Breast epithelium (tissue), 4 donors: Measurements from ENCODE around the gene SLC35F3. TPM values are rescaled to one million over a fixed set of nuclear protein-coding genes. Genes with fewer than 3 reads are reported as not detected.

ENCODE experiments used
- DNase-seq, 2 donors: peaks; one replicate each; pipeline ENCODE4 v3.0.0-alpha.2; 2019; ENCODE audit warnings: low spot score in 2 of 2
- H3K27ac ChIP-seq, 2 donors: fragments of 200-600 bp; sonication (generic) in 1 of 2; one replicate each; pipeline ENCODE4 v1.5.1; 2016 to 2019; ENCODE audit warnings: mild to moderate bottlenecking in 1 of 2
- H3K27me3 ChIP-seq, 2 donors: fragments of 200-600 bp; sonication (generic) in 1 of 2; one replicate each; pipeline versions ENCODE4 v1.5.1 to v1.6.0; 2017 to 2019; ENCODE audit warnings: control low read depth in 1 of 2, mild to moderate bottlenecking in 1 of 2
- H3K36me3 ChIP-seq: fragments of 200-600 bp; one replicate; pipeline ENCODE4 v1.5.1; 2019
- H3K4me1 ChIP-seq, 2 donors: fragments of 200-600 bp; sonication (generic); one replicate each; pipeline ENCODE4 v1.5.1; 2016 to 2019; ENCODE audit warnings: control low read depth in 1 of 2
- H3K4me3 ChIP-seq, 3 donors: fragments of 200-600 bp; sonication (generic); 1 replicate in 2 of 3; 2 replicates in 1 of 3; pipeline ENCODE4 v1.5.1; 2016 to 2019; ENCODE audit warnings: mild to moderate bottlenecking in 3 of 3, moderate library complexity in 2 of 3
- H3K9me3 ChIP-seq, 2 donors: fragments of 200-600 bp; sonication (generic) in 1 of 2; one replicate each; pipeline ENCODE4 v1.5.1; 2016 to 2019; ENCODE audit warnings: control low read depth in 1 of 2
- POLR2A ChIP-seq: fragments of 450-650 bp; IDR thresholded peaks from one replicate; pipeline ENCODE4 v1.6.1; 2016; ENCODE audit warnings: antibody characterized with exemption, mild to moderate bottlenecking, moderate library complexity
- POLR2AphosphoS5 ChIP-seq, 3 donors: sonication (generic); formaldehyde crosslinking; IDR thresholded peaks; one replicate each; pipeline ENCODE4 v1.6.1; 2017; ENCODE audit warnings: antibody characterized with exemption in 3 of 3
- intact Hi-C: fragments of 100-400 bp; cut with DNase I; formaldehyde crosslinking; loops from one replicate; pipeline ENCODE4 v1.15.1; 2023; ENCODE audit warnings: low total_unique reads
- total RNA-seq, 3 donors: library from RNA; depleted of rRNA; stranded (reverse); fragments of >200 nt; gene quantifications; one replicate each; pipeline ENCODE4 v1.1.0, GENCODE V29; 2016
- TF ChIP-seq, protein P1 (sequence below), 3 donors: fragments of 450-650 bp; IDR thresholded peaks; one replicate each; pipeline ENCODE4 v1.5.1; 2016 to 2017; ENCODE audit warnings: antibody characterized with exemption in 3 of 3, mild to moderate bottlenecking in 3 of 3, moderate library complexity in 3 of 3

Gene SLC35F3
- total RNA-seq, 3 donors from 2014 or later: 8.8 to 13.0 TPM; not detected in 1

DNA sequence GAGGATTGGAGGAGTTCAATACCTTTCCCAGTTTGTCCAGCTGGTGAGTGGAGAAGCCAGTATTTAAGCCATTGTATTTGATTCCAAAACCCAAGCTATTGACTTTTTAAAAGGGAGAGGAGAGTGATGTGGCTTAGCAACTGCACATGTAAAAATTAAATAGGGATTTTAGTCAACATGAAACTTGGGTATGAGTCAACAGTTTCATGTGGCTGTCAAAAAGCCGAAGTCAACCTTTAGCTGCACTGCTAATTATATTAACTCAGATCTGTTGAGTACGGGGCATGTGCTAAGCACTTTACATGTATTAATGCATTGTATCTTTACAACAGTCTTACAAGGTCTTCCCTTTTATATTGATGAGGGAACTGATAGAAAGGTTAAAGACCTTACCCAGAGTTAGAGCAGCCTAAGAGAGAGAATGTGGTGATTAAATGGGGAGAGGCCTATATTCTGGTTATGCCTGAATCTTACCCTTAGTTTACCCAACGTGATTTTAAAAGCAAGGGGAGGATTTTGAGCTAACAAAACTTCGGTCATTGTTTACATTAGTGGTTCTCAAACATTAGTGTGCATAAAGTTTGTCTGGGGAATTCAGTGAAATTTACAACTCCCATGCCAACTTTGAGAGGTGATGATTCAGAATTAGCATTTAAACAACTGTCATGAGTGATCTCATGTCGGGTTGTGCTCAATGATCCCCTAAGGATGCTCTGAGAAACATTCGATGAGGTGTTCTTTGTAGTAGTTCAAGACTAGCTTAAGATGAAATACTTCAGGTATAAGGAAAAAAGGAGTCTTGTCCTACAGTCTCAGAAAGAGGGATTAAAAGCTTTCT, 6.9 kb upstream of the SLC35F3 start:
- TF ChIP-seq, protein P1, sequence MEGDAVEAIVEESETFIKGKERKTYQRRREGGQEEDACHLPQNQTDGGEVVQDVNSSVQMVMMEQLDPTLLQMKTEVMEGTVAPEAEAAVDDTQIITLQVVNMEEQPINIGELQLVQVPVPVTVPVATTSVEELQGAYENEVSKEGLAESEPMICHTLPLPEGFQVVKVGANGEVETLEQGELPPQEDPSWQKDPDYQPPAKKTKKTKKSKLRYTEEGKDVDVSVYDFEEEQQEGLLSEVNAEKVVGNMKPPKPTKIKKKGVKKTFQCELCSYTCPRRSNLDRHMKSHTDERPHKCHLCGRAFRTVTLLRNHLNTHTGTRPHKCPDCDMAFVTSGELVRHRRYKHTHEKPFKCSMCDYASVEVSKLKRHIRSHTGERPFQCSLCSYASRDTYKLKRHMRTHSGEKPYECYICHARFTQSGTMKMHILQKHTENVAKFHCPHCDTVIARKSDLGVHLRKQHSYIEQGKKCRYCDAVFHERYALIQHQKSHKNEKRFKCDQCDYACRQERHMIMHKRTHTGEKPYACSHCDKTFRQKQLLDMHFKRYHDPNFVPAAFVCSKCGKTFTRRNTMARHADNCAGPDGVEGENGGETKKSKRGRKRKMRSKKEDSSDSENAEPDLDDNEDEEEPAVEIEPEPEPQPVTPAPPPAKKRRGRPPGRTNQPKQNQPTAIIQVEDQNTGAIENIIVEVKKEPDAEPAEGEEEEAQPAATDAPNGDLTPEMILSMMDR (IDR thresholded peaks at IDR 0.05): no peak
- no peak for TF ChIP-seq POLR2A
- no peak for TF ChIP-seq POLR2AphosphoS5 (IDR thresholded peaks at IDR 0.05)
- no peaks in the 10 kb centered on the region for H3K27me3 ChIP-seq
- H3K9me3 ChIP-seq: no peaks in the 10 kb centered on the region
- no peaks in the 10 kb centered on the region for H3K36me3 ChIP-seq
- H3K4me3 ChIP-seq: no peak overlapping the region
- intact Hi-C loops: no loop called here
- no peaks in the 10 kb centered on the region for H3K4me1 ChIP-seq
- DNase-seq: no peak
- H3K27ac ChIP-seq: no peak overlapping the region

DNA sequence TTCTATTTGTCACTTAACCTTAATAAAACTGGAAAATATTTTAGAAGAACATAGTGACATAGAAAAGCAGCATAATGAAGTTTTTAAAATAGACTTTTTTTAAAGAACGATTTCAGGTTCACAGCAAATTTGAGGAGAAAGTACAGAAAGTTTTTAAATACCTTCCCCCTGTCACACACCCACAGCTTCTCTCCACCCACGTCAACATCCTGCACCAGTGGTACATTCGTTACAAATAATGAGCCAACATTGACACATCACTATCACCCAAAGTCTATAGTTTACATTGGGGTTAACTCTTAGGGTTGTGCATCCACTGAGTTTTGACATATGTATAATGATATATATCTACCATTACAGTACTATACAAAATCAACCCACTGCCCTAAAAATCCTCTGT, 3.0 kb upstream of the SLC35F3 start:
- intact Hi-C loops: no loop called here
- Histone ChIP-seq H3K4me1 (no peaks in the 10 kb centered on the region), H3K4me3 (no peak overlapping the region), H3K36me3 (no peaks in the 10 kb centered on the region), H3K9me3 (no peaks in the 10 kb centered on the region), H3K27ac (no peak overlapping the region), H3K27me3 (peaks cover 5 to 14% of the 10 kb centered on the region in 2 donors)
- TF ChIP-seq, protein P1 (IDR thresholded peaks at IDR 0.05): no peak
- no peak for TF ChIP-seq POLR2AphosphoS5 (IDR thresholded peaks at IDR 0.05)
- TF ChIP-seq POLR2A: no peak
- no peak for DNase-seq

DNA sequence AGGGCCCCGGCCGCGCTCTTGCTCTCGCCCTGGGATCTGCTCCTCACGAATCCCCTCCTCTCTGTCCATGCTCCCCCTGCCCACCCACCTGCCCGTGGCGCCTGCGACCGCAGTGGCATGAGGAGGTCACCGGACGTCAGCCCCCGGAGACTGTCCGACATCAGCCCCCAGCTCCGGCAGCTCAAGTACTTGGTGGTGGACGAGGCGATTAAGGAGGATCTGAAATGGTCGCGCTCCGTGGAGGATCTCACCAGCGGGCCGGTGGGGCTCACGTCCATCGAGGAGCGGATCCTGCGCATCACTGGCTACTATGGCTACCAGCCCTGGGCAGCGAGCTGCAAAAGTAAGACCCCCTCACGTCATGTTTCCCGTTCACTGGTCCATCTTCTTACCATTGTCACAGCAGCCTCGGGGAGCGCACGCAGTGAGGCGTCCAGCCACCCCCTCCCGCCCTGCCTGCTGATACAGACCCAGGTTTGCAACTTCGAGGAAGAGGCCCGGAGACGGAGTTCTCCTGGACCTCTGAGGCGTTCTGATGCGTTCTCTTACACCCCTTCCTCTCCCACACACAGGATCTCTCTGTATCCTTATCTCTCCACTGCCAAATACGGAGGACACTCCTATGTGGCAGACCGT, 1.1 kb downstream of the SLC35F3 start:
- TF ChIP-seq, protein P1 (IDR thresholded peaks at IDR 0.05): no peak
- intact Hi-C loops: loop anchor here (5.0 kb wide), 1 partner anchor 1153 kb away; no protein-coding TSS in a partner anchor

DNA sequence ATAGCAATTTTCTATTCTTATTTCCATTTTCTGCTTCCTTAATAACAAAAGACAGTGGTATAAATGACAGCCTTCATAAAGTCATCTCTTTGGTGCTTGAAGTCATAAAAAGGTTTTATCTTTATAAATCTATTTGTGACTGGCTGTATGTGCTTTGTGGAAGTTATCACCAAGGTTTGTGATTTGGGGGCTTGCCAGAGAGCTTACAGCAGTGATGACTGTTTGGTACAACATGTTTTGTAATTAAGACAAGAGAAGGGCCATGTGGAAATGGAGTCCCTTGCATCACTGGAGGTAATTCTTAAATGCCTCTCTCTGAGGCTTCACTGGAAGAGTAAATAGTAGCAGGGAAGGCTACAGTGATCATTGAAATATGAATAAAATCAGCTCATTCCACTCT, 2.7 kb downstream of the SLC35F3 start:
- peaks cover 5 to 14% of the 10 kb centered on the region in 2 donors for H3K27me3 ChIP-seq
- no peak overlapping the region for H3K4me3 ChIP-seq
- DNase-seq: no peak
- H3K4me1 ChIP-seq: no peaks in the 10 kb centered on the region
- intact Hi-C loops: loop anchor here (5.0 kb wide), 1 partner anchor 1155 kb away; no protein-coding TSS in a partner anchor
- TF ChIP-seq POLR2AphosphoS5 (IDR thresholded peaks at IDR 0.05): no peak
- TF ChIP-seq, protein P1 (IDR thresholded peaks at IDR 0.05): no peak
- TF ChIP-seq POLR2A: no peak
- H3K9me3 ChIP-seq: no peaks in the 10 kb centered on the region
- H3K36me3 ChIP-seq: no peaks in the 10 kb centered on the region
- H3K27ac ChIP-seq: no peak overlapping the region

More for the DNA sequence above, 1.1 kb downstream of the SLC35F3 start:
- H3K27me3 ChIP-seq: peaks cover 5 to 14% of the 10 kb centered on the region in 2 donors
- DNase-seq: no peak
- no peaks in the 10 kb centered on the region for H3K36me3 ChIP-seq
- H3K9me3 ChIP-seq: no peaks in the 10 kb centered on the region
- no peaks in the 10 kb centered on the region for H3K4me1 ChIP-seq
- H3K27ac ChIP-seq: no peak overlapping the region
- peak overlapping the region in 2 of 3 donors; percentile 49 to 65 for H3K4me3 ChIP-seq

DNA sequence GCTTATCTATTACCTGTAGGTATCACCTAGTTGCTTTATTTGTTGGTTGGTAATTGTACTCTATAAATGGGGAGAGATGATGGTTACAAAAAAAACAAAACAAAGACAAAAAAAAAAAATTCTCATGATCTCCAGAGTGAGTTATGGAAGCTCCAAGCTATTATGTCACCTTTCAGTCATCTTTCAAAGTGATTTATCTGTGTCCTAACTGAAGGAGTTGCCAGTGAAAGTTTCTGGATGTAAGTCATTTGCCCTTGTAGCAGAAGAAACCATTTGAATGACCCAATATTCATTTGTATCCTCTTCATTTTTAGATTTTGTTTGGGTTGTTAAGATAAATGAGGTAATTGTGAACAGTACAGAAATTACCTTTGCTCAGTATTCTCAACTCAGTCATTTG, 3.6 kb downstream of the SLC35F3 start:
- H3K4me1 ChIP-seq: no peaks in the 10 kb centered on the region
- intact Hi-C loops: loop anchor here (5.0 kb wide), 1 partner anchor 1156 kb away; no protein-coding TSS in a partner anchor
- no peak for DNase-seq

More for the DNA sequence above, 3.6 kb downstream of the SLC35F3 start:
- H3K27ac ChIP-seq: no peak overlapping the region
- no peak overlapping the region for H3K4me3 ChIP-seq
- H3K27me3 ChIP-seq: peaks cover 5 to 14% of the 10 kb centered on the region in 2 donors
- no peaks in the 10 kb centered on the region for H3K36me3 ChIP-seq
- no peaks in the 10 kb centered on the region for H3K9me3 ChIP-seq
- TF ChIP-seq, protein P1 (IDR thresholded peaks at IDR 0.05): no peak
